GM19452 (cell line): ENCODE measurements around the gene SPANXN3.
"Not testable (repeated sequence)": the region's sequence is repeated elsewhere in the genome, so short reads cannot be mapped to it uniquely, and the experiment has no call there.

ENCODE experiments used
- ATAC-seq: cut with Tn5 transposase; IDR thresholded peaks from one replicate; pipeline ENCODE4 v1.9.1; 2021; ENCODE audit not compliant: unreplicated experiment

The SPANXN3 gene, protein sequence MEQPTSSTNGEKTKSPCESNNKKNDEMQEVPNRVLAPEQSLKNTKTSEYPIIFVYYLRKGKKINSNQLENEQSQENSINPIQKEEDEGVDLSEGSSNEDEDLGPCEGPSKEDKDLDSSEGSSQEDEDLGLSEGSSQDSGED

DNA sequence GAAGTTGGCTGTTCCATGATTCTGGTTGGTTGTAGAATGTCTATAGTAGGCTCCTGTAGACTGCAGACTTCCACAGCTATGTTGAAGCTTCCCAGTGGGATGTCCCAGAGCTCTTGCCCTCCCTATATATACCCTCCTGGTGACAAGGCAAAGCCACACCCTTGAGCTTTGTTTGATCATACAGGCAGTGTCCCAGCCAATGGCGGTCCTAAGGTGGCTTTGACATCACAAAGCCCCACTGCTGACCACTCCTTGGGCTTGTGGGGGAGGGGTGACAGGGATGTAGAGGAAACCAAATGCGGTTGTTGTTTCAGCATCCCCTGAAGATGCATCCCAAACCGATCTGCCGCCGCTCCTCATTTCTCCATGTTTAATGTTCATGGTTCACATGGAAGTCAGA, at the start of gene SPANXN3:
TSS of gene SPANXN3 (minus strand) at position 101 of the 400 bp plus-strand sequence. CDS start at position 17, 84 bp downstream.
- not testable (repeated sequence) for ATAC-seq

- no peak for ATAC-seq
Measured at GRCh38 chrX:143536176-143536575, 18.9 kb upstream of the SPANXN3 start.

GRCh38 chrX:143502196-143502595, 15.1 kb downstream of the SPANXN3 start:
- not testable (repeated sequence) for ATAC-seq

DNA sequence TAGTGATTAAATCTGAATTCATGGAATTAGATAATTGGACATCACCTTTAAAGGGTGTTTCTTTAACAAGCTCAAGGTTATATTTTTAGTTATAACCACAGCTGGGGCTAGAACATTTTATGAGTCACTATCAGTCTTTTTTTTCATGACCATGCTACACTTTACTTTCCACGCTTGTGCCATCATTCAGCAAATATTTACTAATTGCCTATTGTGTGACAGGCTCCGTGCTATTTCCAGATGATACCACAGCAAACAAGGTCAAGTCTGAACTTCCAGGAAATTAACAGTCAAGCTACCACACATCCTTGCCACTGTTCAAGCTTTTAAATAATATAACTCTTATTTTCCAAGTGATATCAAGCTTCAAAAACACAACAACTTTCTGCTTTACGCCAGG, 16.5 kb downstream of the SPANXN3 start:
- no peak for ATAC-seq

GRCh38 chrX:143486105-143486504, 31.2 kb downstream of the SPANXN3 start:
- no peak for ATAC-seq

GRCh38 chrX:143476751-143477150, 40.5 kb downstream of the SPANXN3 start:
- ATAC-seq, result no peak

DNA sequence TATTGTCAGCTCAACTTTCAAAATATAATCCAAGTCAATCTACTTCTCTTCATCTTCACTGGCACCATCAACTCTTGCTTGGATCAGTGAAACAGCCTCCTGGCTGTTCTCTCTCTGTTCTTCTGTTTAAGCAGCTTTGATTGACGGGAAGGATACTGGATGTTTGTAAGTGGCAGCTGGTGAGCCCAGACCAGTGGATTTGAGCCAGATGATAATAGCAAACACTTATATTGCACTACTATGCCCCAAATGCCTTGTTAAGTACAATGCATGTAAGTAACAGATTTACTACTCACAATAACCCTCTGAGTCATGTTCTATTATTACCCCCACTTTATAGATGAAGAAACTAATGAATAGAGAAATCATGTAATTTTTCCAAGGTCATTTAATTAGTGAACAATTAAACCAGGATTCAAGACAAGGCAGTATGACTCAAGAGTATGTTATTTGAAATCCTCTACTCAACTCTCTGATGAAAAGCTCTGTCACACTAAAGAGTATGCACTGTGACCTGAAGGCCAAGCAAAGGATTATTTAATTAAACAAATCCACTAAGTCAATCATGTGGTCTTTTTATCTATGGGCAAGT, 44.8 kb downstream of the SPANXN3 start:
- ATAC-seq, result no peak

DNA sequence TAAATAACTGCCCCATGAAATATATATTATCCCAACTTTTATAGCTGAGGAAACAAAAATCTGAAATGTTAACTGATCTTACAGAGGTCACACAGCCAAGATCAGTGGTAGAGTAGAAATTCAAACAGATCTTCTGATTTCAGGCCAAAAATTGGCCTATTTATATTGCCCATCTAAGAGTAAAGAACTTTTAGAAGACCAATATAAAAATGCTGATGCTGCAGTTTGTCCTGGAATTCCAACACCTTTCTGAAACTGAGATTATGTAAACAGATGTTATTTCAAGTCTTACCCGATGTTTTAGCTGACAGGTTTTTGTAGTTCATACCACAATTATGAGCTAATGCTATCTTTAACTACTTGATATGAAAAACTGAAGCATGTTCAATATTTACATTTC, 51.1 kb downstream of the SPANXN3 start:
- ATAC-seq, result no peak

DNA sequence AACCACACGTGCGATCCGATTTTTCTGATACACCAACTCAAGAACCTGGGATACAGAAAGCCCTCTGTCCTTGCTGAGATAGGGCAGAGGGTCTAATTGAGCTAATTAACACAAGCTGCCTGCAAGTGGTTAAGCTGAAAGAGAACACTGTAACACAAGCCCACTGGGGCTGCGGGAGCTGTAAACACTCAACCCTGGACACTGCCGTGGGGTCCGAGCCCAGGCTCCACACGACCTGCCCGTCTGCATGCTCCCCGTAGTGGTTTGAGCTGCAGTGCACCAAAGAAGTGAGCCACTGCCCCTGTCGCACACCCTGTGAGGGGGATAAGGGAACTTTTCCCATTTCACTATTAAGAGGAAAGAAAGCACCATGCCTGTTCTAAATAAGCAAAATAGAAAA, 54.6 kb downstream of the SPANXN3 start:
- ATAC-seq, result no peak

DNA sequence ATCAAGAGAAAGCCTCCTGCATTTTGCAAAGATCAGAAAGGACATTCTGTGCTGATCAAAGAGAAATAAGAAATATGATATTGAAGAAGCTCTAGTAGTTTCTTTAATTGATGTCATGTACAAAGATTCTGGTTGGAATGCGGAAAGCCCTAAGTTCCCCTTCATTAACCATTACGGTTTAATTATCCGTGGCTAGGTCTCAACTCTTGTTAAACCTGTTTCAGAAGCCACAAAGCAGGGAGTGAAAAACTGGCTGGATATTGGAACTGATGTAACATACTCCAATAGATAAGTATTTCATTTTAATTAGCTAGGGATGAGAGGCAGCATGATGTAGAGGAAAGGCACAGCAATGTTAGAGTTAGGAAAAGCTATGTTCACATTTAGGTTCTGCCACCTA, 55.7 kb downstream of the SPANXN3 start:
- no peak for ATAC-seq
